ENCODE measurements around the gene CRIP2. TPM values are rescaled to one million over a fixed set of nuclear protein-coding genes. Genes with fewer than 3 reads are reported as not detected.

The CRIP2 gene
- total RNA-seq, 1 experiment from 2014 or later, result 50.5 TPM

- intact Hi-C loops (cut with micrococcal nuclease), result no loop called here
- no peak for TF ChIP-seq CTCF (IDR thresholded peaks at IDR 0.05; ENCODE audit: unreplicated experiment)
- Mint-ChIP-seq H3K27ac (ENCODE audit: low read depth, unreplicated experiment) (no peak overlapping the region), H3K4me1 (ENCODE audit: insufficient read depth, unreplicated experiment) (peaks cover 5% of the 10 kb centered on the region), H3K9me3 (ENCODE audit: unreplicated experiment) (no peaks in the 10 kb centered on the region), H3K4me3 (ENCODE audit: unreplicated experiment) (no peak overlapping the region), H3K36me3 (ENCODE audit: insufficient read depth, unreplicated experiment) (peaks cover 14% of the 10 kb centered on the region), H3K27me3 (ENCODE audit: insufficient read depth, unreplicated experiment) (no peaks in the 10 kb centered on the region)
- no TSS peak for BruUV-seq (replicated peaks)
- POLR2A ChIA-PET, result interaction anchor here (1.2 kb wide), 1 partner anchor 20 kb away, joined by 3 read pairs; no protein-coding TSS in a partner anchor
- DNase-seq (ENCODE audit: unreplicated experiment), result no peak
- CTCF ChIA-PET, result interaction anchor here (0.6 to 1.4 kb wide), 2 partner anchors 20 to 571 kb away, joined by 3 to 5 read pairs; no protein-coding TSS in a partner anchor
These were observed 4.9 kb upstream of the CRIP2 start for GRCh38 chr14:105469456-105470349.

GRCh38 chr14:105470350-105471296 lies 4.0 kb upstream of the CRIP2 start:
- Mint-ChIP-seq H3K27me3 (ENCODE audit: insufficient read depth, unreplicated experiment) (no peaks in the 10 kb centered on the region), H3K9me3 (ENCODE audit: unreplicated experiment) (no peaks in the 10 kb centered on the region), H3K4me3 (ENCODE audit: unreplicated experiment) (no peak overlapping the region), H3K36me3 (ENCODE audit: insufficient read depth, unreplicated experiment) (peaks cover 14% of the 10 kb centered on the region), H3K4me1 (ENCODE audit: insufficient read depth, unreplicated experiment) (peaks cover 5% of the 10 kb centered on the region), H3K27ac (ENCODE audit: low read depth, unreplicated experiment) (no peak overlapping the region)
- no TSS peak for BruUV-seq (replicated peaks)
- no peak for TF ChIP-seq CTCF (IDR thresholded peaks at IDR 0.05; ENCODE audit: unreplicated experiment)
- ChIA-PET POLR2A (interaction anchor here (0.7 to 1.2 kb wide), 2 partner anchors 19 to 296 kb away, joined by 3 read pairs; no protein-coding TSS in a partner anchor), CTCF (interaction anchor here (0.5 to 1.5 kb wide), 4 partner anchors 10 to 572 kb away, joined by 3 to 5 read pairs (median 4); no protein-coding TSS in a partner anchor)
- intact Hi-C loops (cut with micrococcal nuclease), result no loop called here
- DNase-seq (ENCODE audit: unreplicated experiment), result no peak

- intact Hi-C loops (cut with micrococcal nuclease), result no loop called here
- BruUV-seq (replicated peaks), result no TSS peak
These were observed 3.3 kb upstream of the CRIP2 start for GRCh38 chr14:105471297-105471821.

More at GRCh38 chr14:105471297-105471821, 3.3 kb upstream of the CRIP2 start:
- Mint-ChIP-seq H3K9me3 (ENCODE audit: unreplicated experiment) (no peaks in the 10 kb centered on the region), H3K27me3 (ENCODE audit: insufficient read depth, unreplicated experiment) (no peaks in the 10 kb centered on the region), H3K27ac (ENCODE audit: low read depth, unreplicated experiment) (no peak overlapping the region), H3K4me1 (ENCODE audit: insufficient read depth, unreplicated experiment) (peaks cover 5% of the 10 kb centered on the region), H3K4me3 (ENCODE audit: unreplicated experiment) (no peak overlapping the region), H3K36me3 (ENCODE audit: insufficient read depth, unreplicated experiment) (peaks cover 14% of the 10 kb centered on the region)
- TF ChIP-seq CTCF (IDR thresholded peaks at IDR 0.05; ENCODE audit: unreplicated experiment), result no peak
- CTCF ChIA-PET, result interaction anchor here (1.0 to 2.7 kb wide), 3 partner anchors 9 to 43 kb away, joined by 3 to 16 read pairs (median 4); no protein-coding TSS in a partner anchor
- POLR2A ChIA-PET, result interaction anchor here (0.6 to 2.7 kb wide), 5 partner anchors 9 to 297 kb away, joined by 3 to 12 read pairs (median 3); no protein-coding TSS in a partner anchor
- no peak for DNase-seq (ENCODE audit: unreplicated experiment)

Measured in MCF 10A (cell line).